Measurements from ENCODE around the gene ERFE.

ERFE gene

GRCh38 chr2:238157506-238158017, 1.2 kb upstream of the ERFE start:
- in situ Hi-C loops (cut with MboI; ENCODE audit: low sequenced_read_pairs, unreplicated experiment) = no loop called here
- DNase-seq (ENCODE audit: low spot score) = no peak
- TF ChIP-seq CTCF (IDR thresholded peaks at IDR 0.05; ENCODE audit: borderline replicate concordance, control extremely low read depth, extremely low read depth, insufficient read depth, missing control alignments) = no peak

- TF ChIP-seq CTCF (IDR thresholded peaks at IDR 0.05; ENCODE audit: borderline replicate concordance, control extremely low read depth, extremely low read depth, insufficient read depth, missing control alignments) = no peak
- no peak for DNase-seq (ENCODE audit: low spot score)
- in situ Hi-C loops (cut with MboI; ENCODE audit: low sequenced_read_pairs, unreplicated experiment) = no loop called here
Measured at GRCh38 chr2:238158018-238158508, 707 bp upstream of the ERFE start.

- in situ Hi-C loops (cut with MboI; ENCODE audit: low sequenced_read_pairs, unreplicated experiment) = no loop called here
- no peak for DNase-seq (ENCODE audit: low spot score)
- no peak for TF ChIP-seq CTCF (IDR thresholded peaks at IDR 0.05; ENCODE audit: borderline replicate concordance, control extremely low read depth, extremely low read depth, insufficient read depth, missing control alignments)
Measured at GRCh38 chr2:238159071-238159539, 335 bp downstream of the ERFE start.

GRCh38 chr2:238159661-238160205, 963 bp downstream of the ERFE start:
- in situ Hi-C loops (cut with MboI; ENCODE audit: low sequenced_read_pairs, unreplicated experiment) = no loop called here
- no peak for TF ChIP-seq CTCF (IDR thresholded peaks at IDR 0.05; ENCODE audit: borderline replicate concordance, control extremely low read depth, extremely low read depth, insufficient read depth, missing control alignments)
- no peak for DNase-seq (ENCODE audit: low spot score)

GRCh38 chr2:238160206-238161129, 1.7 kb downstream of the ERFE start:
- no peak for TF ChIP-seq CTCF (IDR thresholded peaks at IDR 0.05; ENCODE audit: borderline replicate concordance, control extremely low read depth, extremely low read depth, insufficient read depth, missing control alignments)
- DNase-seq (ENCODE audit: low spot score) = no peak
- in situ Hi-C loops (cut with MboI; ENCODE audit: low sequenced_read_pairs, unreplicated experiment) = no loop called here

- no peak for TF ChIP-seq CTCF (IDR thresholded peaks at IDR 0.05; ENCODE audit: borderline replicate concordance, control extremely low read depth, extremely low read depth, insufficient read depth, missing control alignments)
- in situ Hi-C loops (cut with MboI; ENCODE audit: low sequenced_read_pairs, unreplicated experiment) = no loop called here
- DNase-seq (ENCODE audit: low spot score) = no peak
Measured at GRCh38 chr2:238161291-238162051, 2.7 kb downstream of the ERFE start.

All from GM13976 (cell line).